Measurements from ENCODE around the gene C2CD4D. TPM values are rescaled to one million over a fixed set of nuclear protein-coding genes. Genes with fewer than 3 reads are reported as not detected.

The C2CD4D gene
- polyA plus RNA-seq, 3 donors, result 0.10 TPM; not detected in 1

- DNase-seq (ENCODE audit: low read depth in 3 of 3, low spot score in 2 of 3), result no peak
Observed at GRCh38 chr1:151835596-151835995, 4.0 kb downstream of the C2CD4D start.

- DNase-seq (ENCODE audit: low read depth in 3 of 3, low spot score in 2 of 3), result no peak
Observed at GRCh38 chr1:151834239-151834638, 5.4 kb downstream of the C2CD4D start.

DNA sequence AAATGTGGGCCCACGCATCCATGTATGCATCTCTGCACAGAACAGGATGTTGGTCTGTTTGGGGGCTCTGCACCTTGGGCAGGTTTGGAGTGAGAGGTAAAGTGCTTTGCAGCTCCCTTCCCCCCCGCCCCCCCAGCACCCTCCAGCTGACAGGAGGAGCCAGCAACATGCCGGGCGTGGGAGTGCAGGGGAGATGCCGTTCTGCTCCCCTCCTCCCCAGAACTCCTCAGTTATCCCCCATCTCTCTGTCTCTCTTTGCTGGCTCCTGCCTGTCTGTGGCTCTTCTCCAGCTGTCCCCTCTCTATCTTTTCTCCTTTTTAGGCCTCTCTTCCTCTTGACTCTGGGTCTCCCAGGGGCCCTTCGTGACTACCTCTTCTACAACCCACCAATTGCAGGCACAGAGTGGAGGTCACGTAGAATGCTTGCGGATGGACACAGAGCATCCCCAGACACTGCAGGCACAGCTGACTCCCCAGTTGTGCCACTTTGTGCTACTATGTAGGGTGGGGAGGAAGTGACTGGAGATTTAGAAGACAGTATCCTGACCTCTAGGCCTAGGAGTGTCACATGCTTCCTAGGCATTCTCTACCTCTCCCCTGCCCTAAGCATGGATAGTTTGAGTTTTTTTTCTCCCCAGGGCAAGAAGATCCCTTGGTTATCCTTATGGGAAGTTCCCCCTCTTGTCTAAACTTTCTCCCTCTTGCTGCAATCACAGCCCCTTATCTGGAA lies 6.3 kb downstream of the C2CD4D start:
- no peak for DNase-seq (ENCODE audit: low read depth in 3 of 3, low spot score in 2 of 3)

GRCh38 chr1:151832318-151832980 lies 7.2 kb downstream of the C2CD4D start:
- DNase-seq (ENCODE audit: low read depth in 3 of 3, low spot score in 2 of 3), result no peak

GRCh38 chr1:151831605-151832004 lies 8.0 kb downstream of the C2CD4D start, which contains the start of gene RORC:
TSS of gene RORC (minus strand) at chr1:151831802. CDS start at chr1:151831764, 38 bp downstream.
- DNase-seq (ENCODE audit: low read depth in 3 of 3, low spot score in 2 of 3), result no peak

- DNase-seq (ENCODE audit: low read depth in 3 of 3, low spot score in 2 of 3), result no peak
Observed at GRCh38 chr1:151831256-151831591, 8.4 kb downstream of the C2CD4D start.

- no peak for DNase-seq (ENCODE audit: low read depth in 3 of 3, low spot score in 2 of 3)
Observed at GRCh38 chr1:151830055-151830454, 9.6 kb downstream of the C2CD4D start.

DNA sequence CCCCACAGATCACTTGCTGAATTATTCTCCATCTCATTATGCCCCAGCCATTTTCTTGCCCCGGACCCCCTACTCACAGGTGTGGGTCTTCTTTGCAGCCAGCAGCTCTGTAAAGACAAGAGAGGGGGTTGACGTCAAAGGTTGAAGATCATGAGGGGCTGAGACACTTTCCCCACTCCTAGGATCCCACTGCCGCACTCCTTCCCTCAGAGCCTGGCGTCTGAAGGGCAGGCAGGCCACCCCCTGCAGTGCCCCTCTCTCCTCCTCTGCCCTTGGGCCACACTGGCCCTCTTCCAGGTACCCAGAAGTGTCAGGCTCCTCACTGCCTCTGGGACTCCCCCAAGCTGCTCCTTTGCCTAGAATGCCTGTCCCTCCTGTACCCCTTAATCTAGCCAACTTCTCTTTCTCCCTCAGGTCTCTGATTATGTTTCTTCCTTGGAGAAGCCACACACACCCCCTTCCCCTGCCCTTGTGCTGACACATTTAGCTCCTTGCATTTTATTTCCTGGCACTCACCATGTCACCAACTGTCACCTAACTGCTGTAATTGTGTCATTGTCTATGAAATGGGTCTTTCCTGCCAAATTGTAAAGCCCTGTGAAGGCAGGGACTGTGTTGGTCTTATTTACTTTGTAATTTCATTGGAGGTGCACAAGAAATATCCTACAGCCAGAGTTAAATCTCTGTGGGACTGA lies 10.1 kb downstream of the C2CD4D start:
- DNase-seq (ENCODE audit: low read depth in 3 of 3, low spot score in 2 of 3), result no peak

DNA sequence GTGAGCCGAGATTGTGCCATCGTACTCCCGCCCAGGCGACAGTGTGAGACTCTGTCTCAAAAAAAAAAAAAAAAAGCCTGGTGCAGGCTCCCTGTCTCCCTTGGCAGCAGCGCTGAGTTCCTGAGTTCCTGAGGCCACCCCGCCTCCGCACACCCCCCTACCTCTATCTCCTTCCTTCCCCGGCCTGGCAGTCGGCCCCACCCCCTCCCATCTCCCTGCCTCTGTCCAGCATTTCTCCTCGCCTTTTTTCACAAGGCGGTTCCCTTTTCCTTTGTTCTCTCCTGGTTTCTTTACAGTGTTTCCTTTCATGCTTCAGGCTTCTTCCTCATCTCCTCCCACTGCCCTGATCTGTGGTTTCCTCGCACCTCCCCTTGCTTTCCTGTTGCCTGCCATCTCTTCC lies 10.7 kb downstream of the C2CD4D start:
- no peak for DNase-seq (ENCODE audit: low read depth in 3 of 3, low spot score in 2 of 3)

DNA sequence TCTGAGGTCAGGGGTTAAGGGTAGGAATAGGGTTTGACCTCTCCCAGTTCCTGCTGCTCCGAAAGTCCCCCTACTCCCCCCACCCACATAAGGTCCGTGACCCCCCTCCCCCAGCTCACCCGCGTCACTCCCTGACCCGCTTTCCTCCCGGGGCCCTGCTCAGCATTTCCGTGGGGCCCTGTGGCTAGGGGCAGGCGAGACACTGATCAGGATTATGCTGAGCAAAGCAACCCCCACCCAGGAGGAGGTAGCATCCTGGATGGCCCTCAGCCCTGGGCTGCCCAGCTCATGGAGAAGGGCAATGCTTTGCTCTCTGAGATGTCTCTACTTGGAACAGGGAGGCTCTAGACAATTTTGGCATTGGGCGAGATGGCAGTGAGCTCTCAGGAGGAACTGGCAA lies 11.8 kb downstream of the C2CD4D start:
- DNase-seq (ENCODE audit: low read depth in 3 of 3, low spot score in 2 of 3), result no peak

GRCh38 chr1:151825751-151826660 lies 13.6 kb downstream of the C2CD4D start:
- no peak for DNase-seq (ENCODE audit: low read depth in 3 of 3, low spot score in 2 of 3)

DNA sequence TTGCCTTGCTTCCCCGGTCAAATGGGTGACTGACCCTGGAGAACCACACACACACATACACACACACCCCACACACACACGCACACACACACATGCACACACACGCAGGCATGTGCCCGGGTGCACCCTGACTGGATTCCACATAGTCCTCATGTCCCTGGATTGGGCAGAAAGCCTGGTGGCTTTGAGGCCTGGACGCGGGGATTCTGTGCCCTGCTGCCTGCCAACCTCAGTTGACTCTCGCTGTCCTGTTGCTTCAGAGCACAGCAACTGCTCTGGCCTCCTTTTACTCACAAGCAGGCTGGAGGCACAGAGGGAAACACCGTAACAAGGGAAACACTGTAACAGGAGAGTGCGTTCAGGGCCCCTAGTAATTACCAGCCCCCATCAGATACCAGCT lies 14.4 kb downstream of the C2CD4D start:
- no peak for DNase-seq (ENCODE audit: low read depth in 3 of 3, low spot score in 2 of 3)

DNA sequence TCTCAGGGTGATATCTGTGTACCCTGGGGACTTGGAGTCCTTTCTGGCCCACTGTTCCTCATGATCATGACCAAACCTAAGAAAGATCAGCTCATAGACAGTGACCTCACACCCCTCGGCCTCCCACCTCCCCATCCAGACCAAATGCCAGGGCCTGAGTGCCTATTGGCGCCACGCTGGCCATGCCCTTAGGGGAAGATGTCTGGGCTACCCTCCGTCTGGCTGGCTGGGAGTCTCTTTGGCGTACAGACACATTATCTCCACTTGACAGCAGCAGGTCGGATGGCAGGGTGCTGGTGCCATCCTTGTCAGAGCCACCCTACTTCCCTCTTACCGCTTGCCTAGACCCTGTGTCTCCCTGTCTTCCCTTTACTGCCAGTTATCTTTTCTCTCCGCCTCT lies 16.4 kb downstream of the C2CD4D start:
- DNase-seq (ENCODE audit: low read depth in 3 of 3, low spot score in 2 of 3), result no peak

DNA sequence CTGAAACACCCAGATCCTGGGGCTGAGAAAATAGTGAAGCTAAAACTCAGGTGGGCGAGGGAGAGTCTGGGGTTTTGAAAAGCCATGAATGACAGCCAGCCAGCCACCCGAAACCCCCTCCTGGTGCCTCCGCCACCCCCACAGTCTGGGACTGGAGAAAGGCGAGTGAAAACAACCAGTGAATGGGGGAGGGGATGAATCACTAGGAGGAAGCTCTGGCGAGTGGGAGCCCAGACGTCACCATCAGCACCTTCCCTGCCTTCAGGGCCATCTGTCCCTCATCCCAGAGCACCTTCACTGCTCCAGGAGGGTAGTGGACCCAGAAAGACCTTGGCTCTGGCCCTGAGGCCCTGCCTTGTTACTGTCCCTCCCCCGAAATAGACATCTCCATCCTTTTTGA lies 17.2 kb downstream of the C2CD4D start:
- no peak for DNase-seq (ENCODE audit: low read depth in 3 of 3, low spot score in 2 of 3)

- DNase-seq (ENCODE audit: low read depth in 3 of 3, low spot score in 2 of 3), result no peak
Observed at GRCh38 chr1:151820940-151821339, 18.7 kb downstream of the C2CD4D start.

DNA sequence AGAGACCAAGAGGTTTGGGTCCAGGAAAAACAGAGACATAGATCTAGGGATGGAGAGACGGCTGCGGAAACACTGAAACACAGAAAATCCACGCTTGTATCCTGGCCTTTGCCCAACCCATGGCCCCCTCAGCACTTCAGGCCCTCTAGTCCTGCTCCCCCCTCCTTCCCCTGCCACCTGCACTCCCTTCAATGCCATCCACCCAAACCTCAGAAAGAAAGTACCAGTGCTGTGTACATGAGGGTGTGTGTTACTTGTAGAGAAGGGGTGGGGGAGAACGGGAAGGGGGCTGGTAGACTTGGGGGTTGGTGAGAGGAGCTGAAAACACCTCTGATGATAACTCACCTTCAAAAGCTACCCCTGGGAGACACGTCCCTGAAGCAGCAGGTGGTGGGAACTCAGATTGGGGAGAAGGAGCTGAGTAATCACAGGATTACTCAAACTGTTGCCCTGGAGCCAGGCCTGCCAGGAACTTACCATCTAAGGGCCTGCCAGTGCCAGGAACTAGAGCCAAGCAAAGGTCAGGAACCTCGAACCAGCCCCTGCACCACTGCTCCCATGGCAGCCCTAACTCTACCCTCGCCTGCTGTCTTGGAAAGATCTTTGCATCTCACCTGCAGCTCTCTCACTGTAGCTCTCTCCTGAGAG lies 19.5 kb downstream of the C2CD4D start:
- DNase-seq (ENCODE audit: low read depth in 3 of 3, low spot score in 2 of 3), result no peak

- DNase-seq (ENCODE audit: low read depth in 3 of 3, low spot score in 2 of 3), result no peak
Observed at GRCh38 chr1:151819227-151819835, 20.3 kb downstream of the C2CD4D start.

GRCh38 chr1:151817353-151817730 lies 22.3 kb downstream of the C2CD4D start:
- no peak for DNase-seq (ENCODE audit: low read depth in 3 of 3, low spot score in 2 of 3)

GRCh38 chr1:151816548-151817352 lies 22.9 kb downstream of the C2CD4D start:
- no peak for DNase-seq (ENCODE audit: low read depth in 3 of 3, low spot score in 2 of 3)
